GM12801 (cell line): ENCODE data around the gene HACL1.

Experiments used
- TF ChIP-seq, protein P1 (sequence below): IDR thresholded peaks from one replicate; pipeline ENCODE4 v1.5.1; 2011; ENCODE audit warnings: control low read depth; ENCODE audit not compliant: insufficient read length; ENCODE audit errors: extremely low read depth

Gene HACL1

DNA sequence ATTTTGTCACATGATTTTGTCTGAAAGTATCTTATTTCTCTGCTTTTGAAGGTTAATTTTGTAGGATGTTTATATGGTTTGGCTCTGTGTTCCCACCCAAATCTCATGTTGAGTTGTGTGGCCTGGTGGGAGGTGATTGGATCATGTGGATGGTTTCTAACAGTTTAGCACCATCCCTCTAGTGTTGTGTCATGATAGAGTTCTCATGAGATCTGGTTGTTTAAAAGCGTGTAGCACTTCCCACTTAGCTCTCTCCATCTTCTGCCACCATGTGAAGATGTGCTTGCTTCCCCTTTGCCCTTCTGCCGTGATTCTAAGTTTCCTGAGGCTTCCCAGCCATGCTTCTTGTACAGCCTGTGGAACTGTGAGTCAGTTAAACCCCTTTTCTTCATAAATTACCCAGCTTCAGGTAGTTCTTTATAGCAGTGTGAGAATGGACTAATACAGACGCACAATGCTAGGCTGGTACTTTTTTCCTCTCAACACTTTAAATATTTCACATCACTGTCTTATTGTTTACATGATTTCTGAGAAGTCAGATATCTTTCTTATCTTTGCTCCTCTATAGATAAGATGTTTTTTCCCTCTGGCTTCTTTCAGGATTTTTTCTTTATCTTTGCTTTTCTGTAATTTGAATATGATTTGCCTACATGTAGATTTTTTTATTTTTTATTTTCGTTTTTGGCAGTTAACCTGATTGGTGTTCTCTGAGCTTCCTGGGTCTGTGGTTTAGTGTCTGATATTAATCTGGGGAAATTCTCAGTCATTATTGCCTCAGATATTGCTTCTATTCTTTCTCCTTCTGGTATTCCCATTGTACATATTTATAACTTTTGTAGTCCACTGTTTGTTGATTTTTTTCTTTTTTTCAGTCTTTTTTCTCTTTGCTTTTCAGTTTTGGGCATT, 22.4 kb upstream of the HACL1 start:
- TF ChIP-seq, protein P1, sequence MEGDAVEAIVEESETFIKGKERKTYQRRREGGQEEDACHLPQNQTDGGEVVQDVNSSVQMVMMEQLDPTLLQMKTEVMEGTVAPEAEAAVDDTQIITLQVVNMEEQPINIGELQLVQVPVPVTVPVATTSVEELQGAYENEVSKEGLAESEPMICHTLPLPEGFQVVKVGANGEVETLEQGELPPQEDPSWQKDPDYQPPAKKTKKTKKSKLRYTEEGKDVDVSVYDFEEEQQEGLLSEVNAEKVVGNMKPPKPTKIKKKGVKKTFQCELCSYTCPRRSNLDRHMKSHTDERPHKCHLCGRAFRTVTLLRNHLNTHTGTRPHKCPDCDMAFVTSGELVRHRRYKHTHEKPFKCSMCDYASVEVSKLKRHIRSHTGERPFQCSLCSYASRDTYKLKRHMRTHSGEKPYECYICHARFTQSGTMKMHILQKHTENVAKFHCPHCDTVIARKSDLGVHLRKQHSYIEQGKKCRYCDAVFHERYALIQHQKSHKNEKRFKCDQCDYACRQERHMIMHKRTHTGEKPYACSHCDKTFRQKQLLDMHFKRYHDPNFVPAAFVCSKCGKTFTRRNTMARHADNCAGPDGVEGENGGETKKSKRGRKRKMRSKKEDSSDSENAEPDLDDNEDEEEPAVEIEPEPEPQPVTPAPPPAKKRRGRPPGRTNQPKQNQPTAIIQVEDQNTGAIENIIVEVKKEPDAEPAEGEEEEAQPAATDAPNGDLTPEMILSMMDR: no peak

DNA sequence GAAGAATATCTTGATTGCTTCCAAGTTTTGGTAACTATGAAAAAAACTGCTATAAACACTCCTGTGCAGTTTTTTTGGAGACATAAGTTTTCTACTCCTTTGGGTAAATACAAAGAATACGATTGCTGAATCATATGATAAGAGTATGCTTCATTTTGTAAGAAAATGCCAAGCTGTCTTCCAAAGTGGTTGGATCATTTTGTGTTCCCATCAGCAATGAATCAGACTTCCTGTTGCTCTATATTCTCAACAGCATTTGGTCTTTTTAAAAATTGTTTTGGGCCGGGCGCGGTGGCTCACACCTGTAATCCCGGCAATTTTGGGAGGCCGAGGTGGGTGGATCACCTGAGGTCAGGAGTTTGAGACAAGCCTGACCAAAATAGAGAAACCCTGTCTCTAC, 14.7 kb upstream of the HACL1 start:
- TF ChIP-seq, protein P1: no peak

DNA sequence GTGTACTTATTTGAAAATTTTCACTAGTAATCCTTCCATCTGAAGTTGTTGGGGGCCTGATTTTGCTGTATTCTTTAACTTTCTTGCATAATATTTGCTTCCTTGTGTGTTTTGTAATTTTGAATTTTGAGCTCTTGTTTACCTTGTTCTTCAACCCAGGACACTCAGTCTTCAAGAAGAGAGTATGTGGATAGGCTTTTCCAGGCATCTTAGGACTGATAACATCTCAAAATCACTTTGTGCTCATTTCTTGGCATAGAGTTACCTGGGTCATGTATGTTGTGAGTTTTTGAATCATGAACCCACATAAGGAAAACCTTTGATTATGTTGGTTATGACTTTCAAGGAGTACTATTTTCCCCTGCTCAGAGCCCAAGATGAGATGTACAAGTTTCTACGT, 13.6 kb upstream of the HACL1 start:
- TF ChIP-seq, protein P1: no peak

DNA sequence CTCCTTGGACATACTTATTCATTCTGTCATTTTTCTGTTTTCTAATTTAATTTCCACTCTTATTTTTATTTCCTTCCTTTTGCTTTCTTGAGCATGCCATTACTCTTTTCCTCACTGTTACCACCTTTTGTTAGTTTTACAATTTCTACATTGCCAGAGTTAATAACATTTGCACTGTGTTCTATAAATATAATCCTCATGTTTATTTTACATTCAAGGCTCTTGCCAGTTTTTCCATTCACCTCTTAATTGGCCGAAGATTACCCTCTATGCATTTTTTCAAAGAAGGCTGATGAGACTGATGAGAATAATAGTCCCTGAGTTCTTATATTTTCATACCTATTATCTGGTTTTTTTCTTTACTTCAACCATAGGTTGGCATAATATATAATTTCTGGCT, 10.6 kb upstream of the HACL1 start:
- TF ChIP-seq, protein P1: no peak

DNA sequence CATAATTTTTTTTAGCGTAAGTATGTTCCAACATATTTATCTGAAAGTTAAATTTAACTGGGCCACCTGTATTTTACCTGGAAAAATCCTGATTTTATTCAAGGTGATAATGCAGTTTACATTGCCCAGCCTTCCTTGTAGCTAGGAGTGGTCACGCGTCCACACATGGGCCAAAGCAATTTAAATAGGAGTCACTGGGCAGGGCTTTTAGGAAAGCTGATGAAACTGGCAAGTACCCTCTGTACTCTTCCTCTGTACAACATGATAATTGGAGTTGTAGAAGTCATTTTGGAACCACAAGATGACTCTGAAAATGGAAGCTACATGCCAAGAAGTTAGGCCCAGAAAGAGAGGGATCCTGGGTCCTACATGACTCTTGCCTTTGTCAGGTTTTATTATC, 9.6 kb upstream of the HACL1 start:
- TF ChIP-seq, protein P1: no peak

DNA sequence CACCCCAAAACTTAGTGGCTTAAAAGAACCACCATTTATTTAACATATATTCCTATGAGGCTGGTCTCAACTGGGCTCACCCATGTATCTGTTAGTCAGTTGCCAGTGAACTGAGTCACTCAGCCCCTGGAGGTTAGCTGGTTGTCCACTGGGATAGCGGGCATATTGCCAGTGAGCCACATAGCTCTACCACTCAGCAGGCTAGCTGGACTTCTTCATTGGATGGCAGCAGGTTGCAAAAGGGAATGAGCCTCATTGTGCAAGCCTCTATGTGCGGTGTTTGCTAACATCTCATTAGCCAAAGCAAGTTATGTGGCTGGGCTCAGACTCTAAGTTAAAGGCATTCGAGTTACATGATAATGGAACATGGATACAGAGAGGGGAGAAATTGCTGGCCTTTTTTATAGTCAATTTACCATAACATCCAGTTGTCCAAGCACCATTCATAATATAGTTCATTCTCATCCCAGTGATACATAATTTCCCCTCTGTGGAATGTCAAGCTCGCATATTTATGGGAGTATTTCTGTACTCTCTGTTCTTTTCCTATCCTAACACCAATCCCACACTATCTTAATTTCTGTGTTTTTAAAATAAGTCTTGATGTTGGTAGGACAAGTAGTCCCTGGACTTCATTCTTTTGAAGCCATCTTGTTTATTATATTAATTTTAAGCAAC, 8.9 kb upstream of the HACL1 start:
- TF ChIP-seq, protein P1: no peak

DNA sequence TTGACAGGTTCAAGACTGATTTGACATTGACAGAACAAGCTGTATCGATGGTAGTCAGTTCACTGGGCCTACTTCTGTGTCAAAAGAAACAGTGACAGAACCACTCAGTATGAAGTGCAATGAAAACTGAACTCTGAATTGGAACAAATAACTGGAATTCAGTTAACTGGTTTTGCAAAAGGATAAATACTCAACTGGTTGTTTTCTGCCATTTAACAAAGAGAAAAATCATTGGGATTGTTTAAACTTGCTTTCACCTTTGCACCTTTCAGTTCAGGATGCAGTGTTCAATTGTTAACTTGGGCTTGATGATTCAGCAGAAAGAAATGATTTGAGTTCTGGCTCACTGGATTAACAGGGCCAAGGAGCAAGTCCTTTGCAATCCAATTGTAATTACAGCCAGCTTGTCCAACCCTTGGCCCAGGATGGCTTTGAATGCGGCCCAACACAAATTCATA, 5.1 kb upstream of the HACL1 start:
- TF ChIP-seq, protein P1: no peak
